Stimulated activated CD4-positive, alpha-beta T cell treated with anti-CD3 and anti-CD28 coated beads, Interleukin-4, amount 100 ng/mL, for 1 hour (primary cell): Measurements from ENCODE around the gene ATF3.
A peak's percentile ranks its signal among the peaks of the same experiment; 100 is the strongest.
"Not testable (repeated sequence)": the region's sequence is repeated elsewhere in the genome, so short reads cannot be mapped to it uniquely, and the experiment has no call there.

Source experiments
- DNase-seq: peaks from one replicate; pipeline ENCODE4 v3.0.0-alpha.2; 2020

Gene ATF3

GRCh38 chr1:212629450-212630157 lies 21.0 kb downstream of the ATF3 start:
- no peak for DNase-seq

GRCh38 chr1:212630158-212630900 lies 21.8 kb downstream of the ATF3 start:
- peak; percentile 59 for DNase-seq

- DNase-seq = no peak
Observed at GRCh38 chr1:212633161-212633560, 24.6 kb downstream of the ATF3 start.

GRCh38 chr1:212634252-212634651 lies 25.7 kb downstream of the ATF3 start:
- DNase-seq = no peak

GRCh38 chr1:212635141-212635631 lies 26.6 kb downstream of the ATF3 start:
- no peak for DNase-seq

- no peak for DNase-seq
Observed at GRCh38 chr1:212637902-212638301, 29.3 kb downstream of the ATF3 start.

- no peak for DNase-seq
Observed at GRCh38 chr1:212638492-212639151, 30.1 kb downstream of the ATF3 start.

- DNase-seq = not testable (repeated sequence)
Observed at GRCh38 chr1:212639524-212639923, 31.0 kb downstream of the ATF3 start.

GRCh38 chr1:212640223-212640878 lies 31.8 kb downstream of the ATF3 start:
- DNase-seq = no peak

GRCh38 chr1:212641956-212642355 lies 33.4 kb downstream of the ATF3 start:
- DNase-seq = no peak

- no peak for DNase-seq
Observed at GRCh38 chr1:212643877-212644276, 35.3 kb downstream of the ATF3 start.

GRCh38 chr1:212644866-212645545 lies 36.4 kb downstream of the ATF3 start:
- DNase-seq = no peak

GRCh38 chr1:212645546-212646543 lies 37.3 kb downstream of the ATF3 start:
- no peak for DNase-seq

GRCh38 chr1:212646588-212646987 lies 38.0 kb downstream of the ATF3 start:
- no peak for DNase-seq

- no peak for DNase-seq
Observed at GRCh38 chr1:212647004-212647403, 38.4 kb downstream of the ATF3 start.

GRCh38 chr1:212648431-212648830 lies 39.9 kb downstream of the ATF3 start:
- DNase-seq = no peak

- DNase-seq = no peak
Observed at GRCh38 chr1:212649020-212649419, 40.5 kb downstream of the ATF3 start.

GRCh38 chr1:212650228-212650627 lies 41.7 kb downstream of the ATF3 start:
- no peak for DNase-seq

- no peak for DNase-seq
Observed at GRCh38 chr1:212651521-212651920, 43.0 kb downstream of the ATF3 start.

- no peak for DNase-seq
Observed at GRCh38 chr1:212651977-212652376, 43.4 kb downstream of the ATF3 start.

GRCh38 chr1:212652609-212653008 lies 44.0 kb downstream of the ATF3 start:
- no peak for DNase-seq
